MM.1S (cell line): ENCODE results near the gene UBE2S.

Experiments
- DNase-seq: peaks from one replicate; pipeline ENCODE4 v3.0.0-alpha.2; 2015
- H2AFZ ChIP-seq: fragments of 300-600 bp; sonication (generic); 2 replicates; pipeline ENCODE4 v1.6.0; 2016; ENCODE audit warnings: antibody characterized with exemption, low read length
- H3F3A ChIP-seq: fragments of 300-600 bp; sonication (generic); 2 replicates; pipeline ENCODE4 v1.6.1; 2016; ENCODE audit warnings: mild to moderate bottlenecking, antibody characterized with exemption, low read length, moderate library complexity, mixed read lengths; ENCODE audit not compliant: insufficient read depth
- H3K27ac ChIP-seq: fragments of 300-600 bp; sonication (generic); 2 replicates; pipeline ENCODE4 v1.5.1; 2016; ENCODE audit warnings: mild to moderate bottlenecking, low read length
- H3K27me3 ChIP-seq: fragments of 300-600 bp; sonication (generic); replicated peaks from 2 replicates; pipeline ENCODE4 v1.6.0; 2016; ENCODE audit warnings: low read length; ENCODE audit not compliant: insufficient read depth
- H3K36me3 ChIP-seq: fragments of 300-600 bp; sonication (generic); replicated peaks from 2 replicates; pipeline ENCODE4 v1.6.1; 2016; ENCODE audit warnings: mild to moderate bottlenecking, low read length, mixed read lengths; ENCODE audit not compliant: insufficient read depth
- H3K4me1 ChIP-seq: fragments of 300-600 bp; sonication (generic); 2 replicates; pipeline ENCODE4 v1.6.1; 2016; ENCODE audit warnings: low read length, mixed read lengths
- H3K4me2 ChIP-seq: fragments of 300-600 bp; sonication (generic); 2 replicates; pipeline ENCODE4 v1.6.0; 2016; ENCODE audit warnings: low read depth, low read length
- H3K4me3 ChIP-seq: fragments of 300-600 bp; sonication (generic); 2 replicates; pipeline ENCODE4 v1.5.1; 2016; ENCODE audit warnings: low read length, mixed read lengths
- H3K79me2 ChIP-seq: fragments of 300-600 bp; sonication (generic); 2 replicates; pipeline ENCODE4 v1.6.1; 2016; ENCODE audit warnings: mixed run types, low read length, mixed read lengths
- H3K9ac ChIP-seq: fragments of 300-600 bp; sonication (generic); 2 replicates; pipeline ENCODE4 v1.6.1; 2016; ENCODE audit warnings: low read length, mixed read lengths
- H3K9me2 ChIP-seq: fragments of 300-600 bp; sonication (generic); replicated peaks from 2 replicates; pipeline ENCODE4 v1.6.1; 2016; ENCODE audit warnings: mild to moderate bottlenecking, low read length, mixed read lengths; ENCODE audit not compliant: insufficient read depth
- H3K9me3 ChIP-seq: fragments of 300-600 bp; sonication (generic); replicated peaks from 2 replicates; pipeline ENCODE4 v1.6.1; 2016; ENCODE audit warnings: mild to moderate bottlenecking, low read length, mixed read lengths; ENCODE audit not compliant: insufficient read depth
- H4K20me1 ChIP-seq: fragments of 300-600 bp; sonication (generic); 2 replicates; pipeline ENCODE4 v1.6.1; 2016; ENCODE audit warnings: mild to moderate bottlenecking, low read length, moderate library complexity, mixed read lengths; ENCODE audit not compliant: insufficient read depth
- CTCF ChIP-seq: fragments of 300-600 bp; sonication (generic); IDR thresholded peaks from 2 replicates; pipeline ENCODE4 v1.5.1; 2016; ENCODE audit warnings: antibody characterized with exemption, low read length, mixed read lengths
- EZH2 ChIP-seq: fragments of 300-600 bp; sonication (generic); optimal IDR thresholded peaks from 2 replicates; pipeline ENCODE3; 2017; ENCODE audit warnings: low read depth, mild to moderate bottlenecking, antibody characterized with exemption, low read length, mixed read lengths
- EZH2phosphoT487 ChIP-seq: fragments of 300-600 bp; sonication (generic); IDR thresholded peaks from 2 replicates; pipeline ENCODE4 v1.6.1; 2018; ENCODE audit warnings: antibody characterized with exemption, low read length

Gene UBE2S

GRCh38 chr19:55398200-55398925 is 9.2 kb downstream of the UBE2S start:
- Histone ChIP-seq H3K9ac (no peak overlapping the region), H3K79me2 (peaks cover 11% of the 10 kb centered on the region), H3K36me3 (peaks cover 11% of the 10 kb centered on the region; the same call in 1 of the 2 replicates), H2AFZ (no peak overlapping the region), H3K27ac (no peak overlapping the region), H3K4me1 (no peaks in the 10 kb centered on the region), H3K9me3 (no peaks in the 10 kb centered on the region), H4K20me1 (0 out of 2 replicates have a peak, but pooled peaks cover 8% of the 10 kb centered on the region), H3K27me3 (no peaks in the 10 kb centered on the region), H3K9me2 (no peaks in the 10 kb centered on the region), H3K4me2 (no peak overlapping the region), H3F3A (peaks cover 31% of the 10 kb centered on the region), H3K4me3 (no peak overlapping the region)
- TF ChIP-seq CTCF (no peak), EZH2phosphoT487 (no peak), EZH2 (no peak)
- DNase-seq, result no peak

- Histone ChIP-seq H3K4me1 (no peaks in the 10 kb centered on the region), H2AFZ (no peak overlapping the region), H3K4me2 (no peak overlapping the region), H4K20me1 (peaks cover 21% of the 10 kb centered on the region), H3K27me3 (no peaks in the 10 kb centered on the region), H3K4me3 (no peak overlapping the region), H3K9ac (no peak overlapping the region), H3K9me3 (no peaks in the 10 kb centered on the region), H3K27ac (no peak overlapping the region), H3K79me2 (peaks cover 15% of the 10 kb centered on the region), H3K9me2 (no peaks in the 10 kb centered on the region), H3K36me3 (peaks cover 6% of the 10 kb centered on the region; the same call in 1 of the 2 replicates), H3F3A (peaks cover 40% of the 10 kb centered on the region)
- DNase-seq, result no peak
- TF ChIP-seq EZH2 (no peak), CTCF (no peak), EZH2phosphoT487 (no peak)
Observed at GRCh38 chr19:55392820-55393761, 14.5 kb downstream of the UBE2S start.

- peaks cover 15% of the 10 kb centered on the region for H3K36me3 ChIP-seq
- H3K9me2 ChIP-seq, result no peaks in the 10 kb centered on the region
- no peak for DNase-seq
- peaks cover 50% of the 10 kb centered on the region for H3F3A ChIP-seq
- peaks cover 26% of the 10 kb centered on the region for H3K79me2 ChIP-seq
- H3K9me3 ChIP-seq, result no peaks in the 10 kb centered on the region
- no peaks in the 10 kb centered on the region for H3K27me3 ChIP-seq
- H3K4me2 ChIP-seq, result no peak overlapping the region
- H2AFZ ChIP-seq, result no peak overlapping the region
- H4K20me1 ChIP-seq, result peaks cover 32% of the 10 kb centered on the region
- no peak overlapping the region for H3K9ac ChIP-seq
- no peak overlapping the region for H3K27ac ChIP-seq
- H3K4me1 ChIP-seq, result peaks cover 6% of the 10 kb centered on the region
- H3K4me3 ChIP-seq, result no peak overlapping the region
- TF ChIP-seq EZH2phosphoT487, result no peak
- TF ChIP-seq CTCF, result no peak
- TF ChIP-seq EZH2, result no peak
Observed at GRCh38 chr19:55391702-55392615, 15.6 kb downstream of the UBE2S start.
